WI38 (cell line): ENCODE data around the gene APP.

Experiments
- H3K4me3 ChIP-seq: 2 replicates; pipeline ENCODE4 v1.5.1; 2011; ENCODE audit warnings: low read depth, mild to moderate bottlenecking, control low read depth, low read length
- CTCF ChIP-seq: IDR thresholded peaks from 2 replicates; pipeline ENCODE4 v1.5.1; 2012; ENCODE audit warnings: low read depth, mild to moderate bottlenecking, control low read depth, low read length

The APP gene

GRCh38 chr21:25858325-25858724 is 312.2 kb downstream of the APP start:
- no peak overlapping the region for H3K4me3 ChIP-seq
- TF ChIP-seq CTCF = no peak

GRCh38 chr21:25857308-25858074 is 313.1 kb downstream of the APP start:
- no peak overlapping the region for H3K4me3 ChIP-seq
- no peak for TF ChIP-seq CTCF

- no peak for TF ChIP-seq CTCF
- no peak overlapping the region for H3K4me3 ChIP-seq
Observed at GRCh38 chr21:25855576-25855975, 315.0 kb downstream of the APP start.

- TF ChIP-seq CTCF = no peak
- H3K4me3 ChIP-seq = no peak overlapping the region
Observed at GRCh38 chr21:25850126-25850842, 320.3 kb downstream of the APP start.

GRCh38 chr21:25848309-25848708 is 322.3 kb downstream of the APP start:
- H3K4me3 ChIP-seq = no peak overlapping the region
- no peak for TF ChIP-seq CTCF

- no peak overlapping the region for H3K4me3 ChIP-seq
- TF ChIP-seq CTCF = no peak
Observed at GRCh38 chr21:25845729-25846256, 324.8 kb downstream of the APP start.

GRCh38 chr21:25842925-25843324 is 327.6 kb downstream of the APP start:
- no peak for TF ChIP-seq CTCF
- no peak overlapping the region for H3K4me3 ChIP-seq
